Ishikawa (cell line): Measurements from ENCODE around the gene PLA2G2C.

Experiments used
- CEBPB ChIP-seq: IDR thresholded peaks from 2 replicates; pipeline ENCODE4 v1.6.1; 2012
- CREB1 ChIP-seq: IDR thresholded peaks from 2 replicates; pipeline ENCODE4 v1.6.1; 2012; ENCODE audit warnings: low read depth
- EGR1 ChIP-seq: IDR thresholded peaks from 2 replicates; pipeline ENCODE4 v1.6.1; 2012
- FOXM1 ChIP-seq: IDR thresholded peaks from 2 replicates; pipeline ENCODE4 v1.6.1; 2012; ENCODE audit warnings: low read depth, borderline replicate concordance
- MAX ChIP-seq: IDR thresholded peaks from 2 replicates; pipeline ENCODE4 v1.6.1; 2012
- NFIC ChIP-seq: IDR thresholded peaks from 2 replicates; pipeline ENCODE4 v1.6.1; 2012
- RAD21 ChIP-seq: IDR thresholded peaks from 2 replicates; pipeline ENCODE4 v1.6.1; 2012; ENCODE audit warnings: low read depth
- REST ChIP-seq: IDR thresholded peaks from 2 replicates; pipeline ENCODE4 v1.6.1; 2012; ENCODE audit warnings: low read depth, mild to moderate bottlenecking
- TEAD4 ChIP-seq: IDR thresholded peaks from 2 replicates; pipeline ENCODE4 v1.6.1; 2012
- YY1 ChIP-seq: IDR thresholded peaks from 2 replicates; pipeline ENCODE4 v1.6.1; 2012; ENCODE audit warnings: low read depth

GRCh38 chr1:20192871-20193411 is 6.6 kb upstream of the PLA2G2C start:
- TF ChIP-seq REST (no peak), YY1 (no peak), RAD21 (no peak), TEAD4 (no peak), MAX (no peak), NFIC (no peak), EGR1 (no peak), CEBPB (no peak), CREB1 (no peak), FOXM1 (no peak)
